ENCODE data around the gene RABGGTA.

DNA sequence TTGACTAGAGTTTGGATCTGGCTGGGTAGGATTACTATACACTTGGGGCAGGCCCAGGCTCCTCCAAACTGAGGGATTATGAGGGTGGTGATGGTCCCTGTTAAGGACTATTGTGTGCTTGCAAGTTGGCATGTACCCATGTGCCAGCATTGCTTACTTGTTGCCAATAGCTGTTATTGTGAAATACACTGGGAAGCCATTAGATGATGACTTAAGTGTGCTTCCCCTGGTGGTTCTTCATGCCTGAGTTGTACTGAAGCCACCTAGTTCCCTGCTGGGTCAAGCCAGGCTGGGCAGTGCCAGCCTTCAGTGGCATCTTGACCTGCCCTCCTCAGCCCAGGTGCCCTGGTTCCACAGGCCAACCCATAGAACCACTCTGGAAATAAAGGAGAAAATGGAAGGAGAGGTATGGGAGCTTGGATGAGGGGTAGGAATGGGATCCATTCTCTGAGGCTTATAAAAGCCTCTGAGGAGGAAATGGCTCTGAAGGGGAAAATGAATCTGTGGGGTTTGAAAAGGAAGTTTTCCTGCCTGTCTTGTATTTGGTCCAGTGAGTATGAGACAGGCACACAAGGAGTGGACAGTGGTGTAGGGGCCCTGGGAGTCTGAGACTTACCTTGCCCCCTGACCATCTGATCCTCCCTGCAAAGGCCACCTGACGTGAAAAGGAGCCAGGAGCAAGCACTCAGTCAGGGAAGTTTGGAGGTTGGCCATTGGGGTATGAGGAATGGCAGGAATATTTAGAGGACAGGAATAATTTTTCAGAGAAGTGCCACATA is 40.6 kb upstream of the RABGGTA start:
- TF ChIP-seq, protein P1, sequence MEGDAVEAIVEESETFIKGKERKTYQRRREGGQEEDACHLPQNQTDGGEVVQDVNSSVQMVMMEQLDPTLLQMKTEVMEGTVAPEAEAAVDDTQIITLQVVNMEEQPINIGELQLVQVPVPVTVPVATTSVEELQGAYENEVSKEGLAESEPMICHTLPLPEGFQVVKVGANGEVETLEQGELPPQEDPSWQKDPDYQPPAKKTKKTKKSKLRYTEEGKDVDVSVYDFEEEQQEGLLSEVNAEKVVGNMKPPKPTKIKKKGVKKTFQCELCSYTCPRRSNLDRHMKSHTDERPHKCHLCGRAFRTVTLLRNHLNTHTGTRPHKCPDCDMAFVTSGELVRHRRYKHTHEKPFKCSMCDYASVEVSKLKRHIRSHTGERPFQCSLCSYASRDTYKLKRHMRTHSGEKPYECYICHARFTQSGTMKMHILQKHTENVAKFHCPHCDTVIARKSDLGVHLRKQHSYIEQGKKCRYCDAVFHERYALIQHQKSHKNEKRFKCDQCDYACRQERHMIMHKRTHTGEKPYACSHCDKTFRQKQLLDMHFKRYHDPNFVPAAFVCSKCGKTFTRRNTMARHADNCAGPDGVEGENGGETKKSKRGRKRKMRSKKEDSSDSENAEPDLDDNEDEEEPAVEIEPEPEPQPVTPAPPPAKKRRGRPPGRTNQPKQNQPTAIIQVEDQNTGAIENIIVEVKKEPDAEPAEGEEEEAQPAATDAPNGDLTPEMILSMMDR (IDR thresholded peaks at IDR 0.05; ENCODE audit: low read length): no peak
- no peak for TF ChIP-seq EZH2 (IDR thresholded peaks at IDR 0.05; ENCODE audit: borderline replicate concordance, low read length)

Measured in OCI-LY1 (cell line).